Mesothelial cell of epicardium (in vitro differentiated cells): Measurements from ENCODE around the gene CLK2. TPM values are rescaled to one million over a fixed set of nuclear protein-coding genes. Genes with fewer than 3 reads are reported as not detected.
"Not testable (repeated sequence)": the region's sequence is repeated elsewhere in the genome, so short reads cannot be mapped to it uniquely, and the experiment has no call there.

ENCODE experiments used
- DNase-seq, 2 experiments: peaks; one replicate each; pipeline ENCODE4 v3.0.0; 2021; ENCODE audit warnings: low spot score in 2 of 2; ENCODE audit not compliant: unreplicated experiment in 2 of 2
- H3K27ac Mint-ChIP-seq: 2 replicates; pipeline ENCODE4 v1.8.0; 2021; ENCODE audit warnings: mixed read lengths
- H3K27me3 Mint-ChIP-seq: 2 replicates; pipeline ENCODE4 v1.8.0; 2021; ENCODE audit warnings: low read depth, mixed read lengths
- H3K36me3 Mint-ChIP-seq: 2 replicates; pipeline ENCODE4 v1.8.0; 2021; ENCODE audit warnings: mixed read lengths
- H3K4me1 Mint-ChIP-seq: 2 replicates; pipeline ENCODE4 v1.8.0; 2021; ENCODE audit warnings: mixed read lengths
- H3K4me3 Mint-ChIP-seq: 2 replicates; pipeline ENCODE4 v1.8.0; 2021; ENCODE audit warnings: mild to moderate bottlenecking, moderate library complexity, mixed read lengths
- H3K9me3 Mint-ChIP-seq: 2 replicates; pipeline ENCODE4 v1.8.0; 2021; ENCODE audit warnings: mixed read lengths
- total RNA-seq: library from RNA; stranded (reverse); gene quantifications from 3 replicates; pipeline ENCODE4 v1.2.1, GENCODE V29; 2021
- TF ChIP-seq, protein P1 (sequence below): fragments of 200-600 bp; sonication (generic); IDR thresholded peaks from one replicate; pipeline ENCODE4 v1.5.0; 2021; ENCODE audit warnings: antibody characterized with exemption; ENCODE audit not compliant: unreplicated experiment

Gene CLK2
- total RNA-seq, 1 donor from 2014 or later = 108 TPM

DNA sequence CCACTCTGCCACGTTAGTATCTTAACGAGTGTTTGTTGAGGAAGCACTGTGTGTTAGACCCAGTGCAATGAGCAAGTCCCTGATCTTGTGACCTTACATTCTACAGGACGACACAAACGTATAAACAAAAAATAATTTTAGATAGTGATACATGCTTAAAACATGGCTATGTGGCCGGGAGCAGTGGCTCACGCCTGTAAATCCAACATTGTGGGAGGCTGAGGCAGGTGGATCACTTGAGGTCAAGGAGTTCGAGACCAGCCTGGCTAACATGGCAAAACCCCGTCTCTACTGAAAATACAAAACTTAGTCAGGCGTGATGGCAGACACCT, 45.2 kb downstream of the CLK2 start:
- DNase-seq = no peak
- Mint-ChIP-seq H3K4me3 (peak overlapping the region; percentile 80), H3K9me3 (no peaks in the 10 kb centered on the region), H3K4me1 (peaks cover 37% of the 10 kb centered on the region), H3K27ac (peak overlapping the region; percentile 99), H3K36me3 (no peaks in the 10 kb centered on the region), H3K27me3 (no peaks in the 10 kb centered on the region)
- TF ChIP-seq, protein P1, sequence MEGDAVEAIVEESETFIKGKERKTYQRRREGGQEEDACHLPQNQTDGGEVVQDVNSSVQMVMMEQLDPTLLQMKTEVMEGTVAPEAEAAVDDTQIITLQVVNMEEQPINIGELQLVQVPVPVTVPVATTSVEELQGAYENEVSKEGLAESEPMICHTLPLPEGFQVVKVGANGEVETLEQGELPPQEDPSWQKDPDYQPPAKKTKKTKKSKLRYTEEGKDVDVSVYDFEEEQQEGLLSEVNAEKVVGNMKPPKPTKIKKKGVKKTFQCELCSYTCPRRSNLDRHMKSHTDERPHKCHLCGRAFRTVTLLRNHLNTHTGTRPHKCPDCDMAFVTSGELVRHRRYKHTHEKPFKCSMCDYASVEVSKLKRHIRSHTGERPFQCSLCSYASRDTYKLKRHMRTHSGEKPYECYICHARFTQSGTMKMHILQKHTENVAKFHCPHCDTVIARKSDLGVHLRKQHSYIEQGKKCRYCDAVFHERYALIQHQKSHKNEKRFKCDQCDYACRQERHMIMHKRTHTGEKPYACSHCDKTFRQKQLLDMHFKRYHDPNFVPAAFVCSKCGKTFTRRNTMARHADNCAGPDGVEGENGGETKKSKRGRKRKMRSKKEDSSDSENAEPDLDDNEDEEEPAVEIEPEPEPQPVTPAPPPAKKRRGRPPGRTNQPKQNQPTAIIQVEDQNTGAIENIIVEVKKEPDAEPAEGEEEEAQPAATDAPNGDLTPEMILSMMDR = no peak

DNA sequence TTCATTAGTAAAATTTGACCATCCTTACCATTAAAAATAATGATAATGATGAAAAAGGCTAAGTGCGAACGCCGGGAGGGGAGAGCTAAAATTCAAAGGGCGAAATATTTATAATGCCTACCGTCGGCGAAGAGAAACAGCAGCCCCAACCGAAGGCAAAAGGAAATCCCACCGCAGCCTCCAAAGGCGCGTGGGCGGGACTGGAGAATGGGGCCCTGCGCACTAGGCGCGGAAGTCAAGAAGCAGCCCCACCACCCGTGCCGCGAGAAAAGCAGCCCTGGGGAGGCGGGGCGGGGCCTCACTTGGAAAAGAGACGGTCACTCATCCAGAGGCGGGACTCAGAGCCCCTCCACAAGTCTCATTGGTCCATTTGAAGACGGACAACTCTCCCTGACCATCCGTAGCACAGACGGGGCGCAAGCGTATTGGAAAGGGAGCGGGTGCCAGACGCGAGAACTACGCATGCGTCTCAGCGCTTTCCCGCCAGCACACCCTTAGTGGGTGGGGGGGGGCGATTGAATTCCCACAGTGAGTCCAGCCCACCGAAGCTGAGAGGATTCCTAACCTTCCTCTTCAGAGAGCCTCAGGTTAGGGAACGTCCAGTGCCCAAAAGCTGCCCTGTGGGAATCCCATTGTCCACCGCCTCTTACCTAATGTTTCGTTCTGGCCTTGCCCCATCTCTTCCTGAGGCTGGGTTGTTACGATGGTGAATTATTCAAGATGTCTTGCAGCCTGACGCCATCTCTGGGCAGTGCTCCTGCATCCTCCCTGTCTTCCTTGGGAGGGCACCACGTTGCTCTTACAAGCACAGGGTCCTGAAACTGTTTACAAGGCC, 45.8 kb downstream of the CLK2 start:
- Mint-ChIP-seq H3K36me3 (no peaks in the 10 kb centered on the region), H3K4me3 (peak overlapping the region; percentile 80)
- TF ChIP-seq, protein P1 = no peak

DNA sequence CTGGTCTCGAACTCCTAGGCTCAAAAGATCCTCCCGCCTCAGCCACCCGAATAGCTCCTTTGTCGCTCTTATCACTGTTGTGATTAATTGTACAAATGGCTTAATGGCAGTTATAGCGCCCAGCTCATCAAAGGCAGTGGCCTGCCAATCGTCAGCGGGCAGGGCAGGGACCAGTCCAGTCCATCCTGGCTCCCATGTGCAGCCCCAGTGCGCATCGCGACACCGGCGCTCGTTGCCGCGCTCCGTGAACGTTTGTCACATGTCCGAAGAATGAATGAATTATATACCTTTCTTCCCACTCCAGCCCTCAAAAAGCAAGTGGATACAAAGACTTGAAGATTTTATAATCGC, 46.4 kb downstream of the CLK2 start:
- H3K27ac Mint-ChIP-seq = peak overlapping the region; percentile 99
- TF ChIP-seq, protein P1 = no peak
- H3K27me3 Mint-ChIP-seq = no peaks in the 10 kb centered on the region
- peaks cover 33% of the 10 kb centered on the region for H3K4me1 Mint-ChIP-seq
- DNase-seq = peak in 1 of 2 experiments; percentile 56
- H3K4me3 Mint-ChIP-seq = peak overlapping the region; percentile 80
- H3K9me3 Mint-ChIP-seq = no peaks in the 10 kb centered on the region
- no peaks in the 10 kb centered on the region for H3K36me3 Mint-ChIP-seq

More for the DNA sequence above, 45.8 kb downstream of the CLK2 start:
- peak overlapping the region; percentile 99 for H3K27ac Mint-ChIP-seq
- peaks cover 37% of the 10 kb centered on the region for H3K4me1 Mint-ChIP-seq
- peak; percentile 98 for DNase-seq
- H3K27me3 Mint-ChIP-seq = no peaks in the 10 kb centered on the region
- no peaks in the 10 kb centered on the region for H3K9me3 Mint-ChIP-seq

DNA sequence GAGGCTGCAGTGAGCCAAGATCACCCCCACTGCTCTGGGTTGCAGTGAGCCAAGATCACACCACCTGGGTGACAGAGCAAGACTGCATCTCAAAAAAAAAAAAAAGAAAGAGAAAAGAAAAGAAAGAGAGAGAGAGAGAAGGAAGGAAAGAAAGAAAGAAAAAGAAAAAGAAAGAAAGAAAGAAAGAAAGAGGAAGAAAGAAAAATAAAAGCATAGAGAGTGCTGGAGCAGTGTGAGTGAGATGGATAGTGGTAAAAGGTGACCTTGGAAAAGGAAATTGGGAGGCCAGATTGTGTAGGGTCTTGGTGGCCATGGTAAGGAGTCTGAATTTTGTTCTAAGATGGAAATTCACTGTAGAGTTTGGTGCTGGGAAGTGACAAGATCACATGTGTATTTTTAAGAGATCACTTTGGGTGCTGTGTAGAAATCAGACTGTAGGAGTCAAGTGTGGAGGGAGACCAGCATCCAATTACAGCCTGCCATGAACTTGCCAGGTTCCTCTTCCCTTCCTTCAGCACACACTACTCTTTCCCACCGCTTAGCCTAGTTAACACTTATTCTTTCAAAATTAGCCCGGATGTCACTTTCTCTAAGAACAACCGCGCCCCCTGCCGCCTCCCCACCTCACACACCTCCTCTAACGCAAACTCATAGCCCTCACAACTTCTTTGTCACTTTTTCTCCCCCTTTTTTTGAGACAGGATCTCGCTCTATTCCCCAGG, 47.0 kb downstream of the CLK2 start:
- Mint-ChIP-seq H3K4me1 (peaks cover 31% of the 10 kb centered on the region), H3K4me3 (peak overlapping the region; percentile 80), H3K36me3 (no peaks in the 10 kb centered on the region), H3K9me3 (no peaks in the 10 kb centered on the region), H3K27ac (peak overlapping the region; percentile 99), H3K27me3 (no peaks in the 10 kb centered on the region)
- peak in 1 of 2 experiments; percentile 60 for DNase-seq
- TF ChIP-seq, protein P1 = no peak

DNA sequence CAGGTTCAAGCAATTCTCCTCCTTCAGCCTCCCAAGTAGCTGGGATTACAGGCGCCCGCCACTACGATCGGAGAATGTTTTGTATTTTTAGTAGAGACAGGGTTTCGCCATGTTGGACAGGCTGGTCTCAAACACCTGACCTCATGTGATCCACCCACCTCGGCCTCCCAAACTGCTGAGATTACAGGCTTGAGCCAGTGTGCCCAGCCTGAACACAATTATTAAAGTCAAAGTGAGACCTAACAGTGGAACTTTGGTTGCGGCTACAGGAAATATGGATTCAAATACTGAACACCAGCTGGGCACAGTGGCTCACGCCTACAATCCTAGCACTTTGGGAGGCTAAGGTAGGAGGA, 47.9 kb downstream of the CLK2 start:
- H3K27ac Mint-ChIP-seq = peak overlapping the region; percentile 99
- not testable (repeated sequence) for H3K36me3 Mint-ChIP-seq, H3K27me3 Mint-ChIP-seq, H3K9me3 Mint-ChIP-seq, DNase-seq
- H3K4me3 Mint-ChIP-seq = peak overlapping the region; percentile 80
- peaks cover 31% of the 10 kb centered on the region for H3K4me1 Mint-ChIP-seq

DNA sequence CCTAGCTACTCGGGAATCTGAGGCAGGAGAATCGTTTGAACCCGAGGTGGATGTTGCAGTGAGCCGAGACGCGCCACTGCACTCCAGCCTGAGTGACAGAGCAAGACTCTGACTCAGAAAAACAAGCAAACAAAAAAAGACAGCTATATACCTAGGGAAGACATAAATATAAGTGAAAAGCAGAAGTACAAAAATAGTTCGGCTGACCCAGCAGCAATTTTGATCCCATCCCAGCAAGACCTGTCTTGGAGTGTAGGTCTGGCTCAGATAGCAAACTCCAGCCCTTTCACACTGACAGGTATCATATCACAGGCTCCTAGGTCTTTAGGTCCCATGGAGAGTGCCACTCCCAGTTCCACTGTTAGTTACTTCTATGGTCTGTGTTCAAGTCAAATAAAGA, 50.3 kb downstream of the CLK2 start:
- Mint-ChIP-seq H3K4me1 (peaks cover 45% of the 10 kb centered on the region), H3K27me3 (no peaks in the 10 kb centered on the region), H3K4me3 (no peak overlapping the region), H3K9me3 (no peaks in the 10 kb centered on the region), H3K27ac (peak overlapping the region; percentile 57), H3K36me3 (no peaks in the 10 kb centered on the region)
- TF ChIP-seq, protein P1 = no peak
- DNase-seq = no peak

DNA sequence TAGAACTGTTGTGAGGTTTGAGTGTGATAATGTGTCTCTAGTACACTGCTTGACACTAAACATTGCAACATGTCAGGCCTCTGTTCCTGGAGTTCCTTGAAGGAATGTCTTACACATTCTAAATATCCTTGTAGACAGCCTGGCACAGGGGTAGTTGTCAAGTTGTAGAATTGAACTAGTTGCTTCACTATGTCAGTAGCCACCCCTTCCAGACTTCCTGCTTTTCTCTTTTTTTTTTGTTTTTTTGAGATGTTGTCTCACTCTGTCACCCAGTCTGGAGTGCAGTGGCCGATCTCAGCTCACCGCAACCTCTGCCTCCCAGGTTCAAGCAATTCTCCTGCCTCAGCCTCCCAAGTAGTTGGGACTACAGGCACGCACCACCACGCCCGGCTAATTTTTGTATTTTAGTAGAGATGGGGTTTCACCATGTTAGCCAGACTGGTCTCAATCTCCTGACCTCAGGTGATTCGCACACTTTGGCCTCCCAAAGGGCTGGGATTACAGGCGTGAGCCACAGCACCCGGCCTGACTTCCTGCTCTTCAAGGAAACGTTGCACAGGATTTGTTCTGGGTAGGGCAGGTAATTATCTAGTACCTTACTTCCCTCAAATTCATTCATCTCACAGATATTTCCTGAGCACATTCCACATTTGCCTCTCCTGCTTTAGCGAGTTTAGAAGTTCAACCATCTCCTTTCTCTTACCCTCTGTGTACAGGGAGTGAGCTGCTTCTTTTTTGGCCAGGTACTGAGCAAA, 52.9 kb downstream of the CLK2 start:
- peaks cover 28% of the 10 kb centered on the region for H3K4me1 Mint-ChIP-seq
- peak overlapping the region; percentile 43 for H3K27ac Mint-ChIP-seq
- H3K4me3 Mint-ChIP-seq, H3K36me3 Mint-ChIP-seq, DNase-seq, H3K27me3 Mint-ChIP-seq, H3K9me3 Mint-ChIP-seq: not testable (repeated sequence)
